Central memory CD4-positive, alpha-beta T cell (primary cell): ENCODE results near the gene PPP1R1C.
"Not testable (repeated sequence)": the region's sequence is repeated elsewhere in the genome, so short reads cannot be mapped to it uniquely, and the experiment has no call there.

Experiments used
- DNase-seq: peaks from one replicate; pipeline ENCODE4 v3.0.0; 2022

PPP1R1C gene

DNA sequence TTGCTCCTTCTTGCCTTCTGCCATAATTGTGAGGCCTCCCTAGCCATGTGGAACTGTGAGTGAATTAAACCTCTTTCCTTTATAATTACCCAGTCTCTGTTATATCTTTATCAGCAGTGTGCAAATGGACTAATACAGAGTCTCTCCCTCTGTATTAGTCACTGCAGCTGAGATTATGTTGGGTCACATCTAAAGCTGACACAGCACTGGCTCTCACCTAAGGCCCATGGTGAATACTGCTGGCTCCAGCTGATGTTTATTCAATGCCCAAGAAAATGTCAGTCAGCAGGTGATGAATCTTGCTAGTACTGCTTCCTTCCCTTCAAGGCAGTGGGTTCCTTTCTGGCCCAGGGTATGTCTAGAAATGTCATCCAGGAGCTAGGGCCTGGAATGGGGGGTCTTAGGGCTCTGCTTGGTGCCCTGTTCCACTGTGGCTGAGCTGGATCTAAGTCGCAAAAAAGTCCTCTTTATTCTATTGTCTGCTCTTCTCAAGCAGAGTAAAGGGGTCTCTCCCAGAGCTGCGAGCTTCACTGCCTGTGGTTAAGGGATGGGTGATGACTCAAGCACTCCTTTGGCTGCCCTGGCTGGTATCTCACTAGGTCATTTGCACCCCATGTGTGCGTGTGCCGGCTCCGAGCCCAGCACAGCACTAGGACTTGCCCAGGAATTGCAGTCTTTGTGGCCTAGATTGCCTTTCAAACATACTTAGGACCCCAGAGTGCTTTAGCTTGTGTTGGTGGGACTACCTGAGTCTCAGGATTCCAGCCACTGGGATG, 29.9 kb downstream of the PPP1R1C start:
- DNase-seq: no peak

DNA sequence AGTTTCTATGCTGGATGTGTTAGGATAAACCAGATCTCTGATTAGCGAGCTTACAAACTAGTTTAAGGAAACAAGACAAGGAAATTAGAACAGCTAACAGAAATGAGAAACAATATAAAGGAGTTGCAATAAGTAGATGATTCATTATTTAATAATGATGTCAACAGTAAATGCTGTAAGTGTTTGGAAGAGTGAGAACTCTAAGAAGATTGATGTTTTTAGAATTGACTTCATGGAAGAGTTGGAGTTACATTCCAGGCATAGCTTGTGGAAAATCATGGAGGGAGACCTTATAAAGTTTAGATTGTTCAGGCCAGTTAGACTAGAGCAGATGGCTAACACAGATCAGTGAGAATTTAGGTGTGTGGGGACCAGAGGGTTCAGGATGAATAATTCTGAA, 32.6 kb downstream of the PPP1R1C start:
- DNase-seq: no peak

DNA sequence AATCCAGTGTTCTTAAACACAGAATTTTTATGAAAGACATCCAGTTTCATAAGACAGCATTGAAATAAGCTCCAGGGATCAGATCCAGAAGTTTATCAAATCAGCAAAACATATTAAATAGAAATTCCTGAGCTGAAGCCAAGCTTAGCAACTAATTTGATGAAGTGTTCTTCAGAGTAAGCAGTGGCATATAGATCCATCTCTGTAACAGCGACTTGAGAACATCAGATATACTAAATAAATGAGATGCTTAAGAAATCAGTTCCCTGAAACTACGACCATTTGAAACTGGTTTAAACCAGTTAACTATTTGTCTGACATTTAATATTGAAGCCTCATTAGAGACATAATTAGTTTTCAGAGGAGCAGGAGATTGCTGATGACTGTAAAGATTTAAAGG, 34.1 kb downstream of the PPP1R1C start:
- DNase-seq: no peak

DNA sequence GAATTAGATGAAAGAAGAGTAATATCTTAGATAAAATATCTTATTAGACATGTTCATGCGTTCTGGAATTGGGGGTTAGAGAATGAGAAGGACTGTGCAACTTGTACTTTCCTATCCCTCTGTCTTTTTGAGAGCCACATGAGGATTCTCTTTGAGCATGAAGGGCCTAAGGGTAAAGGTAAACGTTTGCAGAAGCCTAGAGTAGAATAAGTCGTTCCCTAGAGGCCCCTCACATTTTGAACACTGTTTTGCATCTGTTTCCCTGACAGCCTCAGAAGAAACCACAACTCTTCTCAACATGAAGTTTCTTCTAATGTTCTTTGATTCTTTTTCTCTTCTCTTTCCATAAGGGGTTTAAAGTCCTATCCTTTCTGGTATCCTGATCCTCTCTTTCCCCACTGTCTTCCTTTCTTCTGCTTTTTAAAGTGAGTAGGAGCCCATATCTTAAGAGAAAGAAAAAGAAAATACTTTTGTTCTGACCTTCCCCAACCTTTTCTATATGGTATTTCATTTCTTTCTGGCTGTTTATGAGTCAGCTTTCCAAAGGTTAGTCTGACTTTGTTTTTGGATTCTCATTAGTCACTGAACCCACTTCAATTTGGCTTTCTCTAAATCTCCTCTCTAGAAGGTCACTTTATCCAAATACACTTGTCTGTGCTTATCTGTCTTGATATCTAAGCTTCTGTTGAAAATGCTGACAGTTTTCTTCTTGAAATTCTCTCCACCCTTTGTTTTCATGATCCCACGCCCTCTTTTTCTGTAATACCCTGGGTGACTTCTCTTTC, 34.8 kb downstream of the PPP1R1C start:
- DNase-seq: no peak

DNA sequence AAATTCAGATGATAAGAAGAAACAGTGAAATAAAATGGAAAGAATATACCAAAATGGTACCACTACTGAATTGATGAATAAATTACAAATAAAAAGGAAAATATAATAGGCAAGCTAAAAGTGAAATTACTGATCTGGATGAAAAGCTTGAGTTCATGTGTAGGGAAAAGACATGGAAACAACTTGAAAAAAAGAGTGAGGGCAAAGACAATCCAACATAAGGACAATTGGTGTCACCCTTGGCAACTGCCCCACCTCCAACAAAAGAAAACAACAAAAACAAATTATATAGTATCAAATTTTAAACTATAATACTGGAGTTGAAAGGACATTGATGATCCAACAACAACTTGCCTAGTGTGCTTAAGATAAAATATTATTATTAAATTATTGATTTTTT, 37.6 kb downstream of the PPP1R1C start:
- no peak for DNase-seq

DNA sequence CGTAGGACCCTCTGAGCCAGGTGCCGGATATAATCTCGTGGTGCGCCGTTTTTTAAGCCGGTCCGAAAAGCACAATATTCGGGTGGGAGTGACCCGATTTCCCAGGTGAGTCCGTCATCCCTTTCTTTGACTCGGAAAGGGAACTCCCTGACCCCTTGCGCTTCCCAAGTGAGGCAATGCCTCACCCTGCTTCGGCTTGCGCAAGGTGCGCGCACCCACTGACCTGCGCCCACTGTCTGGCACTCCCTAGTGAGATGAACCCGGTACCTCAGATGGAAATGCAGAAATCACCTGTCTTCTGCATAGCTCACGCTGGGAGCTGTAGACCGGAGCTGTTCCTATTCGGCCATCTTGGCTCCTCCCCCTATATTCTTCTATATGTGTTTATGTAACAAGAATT, 45.2 kb downstream of the PPP1R1C start:
- DNase-seq: not testable (repeated sequence)

DNA sequence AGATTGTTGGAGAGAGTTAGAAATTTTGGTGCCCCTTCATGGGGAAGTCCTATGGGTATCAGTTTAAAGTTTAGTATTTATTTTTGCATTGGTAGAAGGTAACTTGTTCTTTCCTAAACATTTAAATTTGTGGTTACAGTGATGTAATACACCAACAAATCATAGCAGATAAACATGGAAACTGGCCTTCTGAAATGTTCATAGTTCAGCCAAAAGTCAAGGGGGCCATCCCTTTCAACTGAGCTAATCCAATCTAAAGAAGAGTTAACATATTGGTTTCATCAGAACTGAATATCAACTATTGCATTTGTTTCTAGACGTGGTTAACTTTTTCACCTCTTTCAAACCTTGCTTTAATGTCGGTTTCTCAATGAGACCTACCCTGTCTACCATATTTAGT, 46.3 kb downstream of the PPP1R1C start:
- no peak for DNase-seq

DNA sequence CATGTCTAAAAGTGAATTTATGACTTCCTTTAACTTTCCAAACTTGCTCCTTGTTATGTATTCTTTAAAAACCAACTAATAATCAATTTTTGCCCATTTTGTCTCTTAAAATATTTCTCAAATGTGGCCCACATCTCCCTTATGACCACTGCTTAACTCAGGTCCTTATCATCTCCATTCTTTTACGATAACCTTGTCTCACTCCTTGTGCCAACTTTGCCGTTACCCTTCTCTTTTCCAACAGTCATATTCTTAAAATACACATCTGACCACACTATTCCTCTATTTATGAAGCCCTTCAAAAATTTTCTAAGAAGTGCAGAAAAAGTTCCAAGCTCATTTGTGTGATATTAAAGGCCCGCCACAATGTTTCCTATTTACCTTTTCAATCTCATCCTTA, 47.8 kb downstream of the PPP1R1C start:
- DNase-seq: no peak

DNA sequence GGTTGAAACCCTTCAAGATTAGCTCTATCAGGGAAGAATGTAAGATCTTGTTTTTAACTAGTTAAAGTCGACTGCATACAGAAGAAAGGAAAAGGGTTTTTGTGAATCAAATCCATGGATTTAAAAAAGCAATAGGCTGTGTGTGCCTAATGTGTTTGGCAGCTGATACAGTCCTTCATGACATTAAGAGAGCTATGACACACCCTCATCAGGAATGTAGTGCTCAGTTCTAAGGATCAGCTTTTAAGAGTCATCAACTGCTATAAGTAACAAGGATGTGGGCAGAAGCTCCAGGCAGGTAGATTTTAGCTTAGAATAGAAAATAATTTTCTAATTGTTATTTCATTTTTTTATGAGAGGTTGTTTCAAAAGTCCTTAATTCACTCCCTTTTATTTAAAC, 52.9 kb downstream of the PPP1R1C start:
- DNase-seq: no peak

DNA sequence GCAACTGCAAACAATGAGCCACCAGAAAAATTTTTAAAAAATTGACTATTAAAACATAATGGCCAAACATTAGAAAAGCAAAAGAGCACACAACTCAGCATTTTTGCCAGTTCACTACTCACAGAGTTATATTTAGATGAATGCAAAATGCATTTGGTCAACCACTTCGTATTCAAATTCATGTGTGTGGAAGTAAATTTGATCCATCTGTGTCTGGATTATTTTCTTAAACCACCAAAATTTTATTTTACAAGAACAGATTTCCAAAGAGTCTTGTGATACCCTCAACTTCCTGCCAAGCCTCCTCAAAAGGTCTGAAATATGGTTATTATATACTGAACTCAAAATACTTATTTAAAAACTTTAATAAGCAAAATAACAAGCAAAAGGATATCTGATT, 57.4 kb downstream of the PPP1R1C start:
- no peak for DNase-seq

DNA sequence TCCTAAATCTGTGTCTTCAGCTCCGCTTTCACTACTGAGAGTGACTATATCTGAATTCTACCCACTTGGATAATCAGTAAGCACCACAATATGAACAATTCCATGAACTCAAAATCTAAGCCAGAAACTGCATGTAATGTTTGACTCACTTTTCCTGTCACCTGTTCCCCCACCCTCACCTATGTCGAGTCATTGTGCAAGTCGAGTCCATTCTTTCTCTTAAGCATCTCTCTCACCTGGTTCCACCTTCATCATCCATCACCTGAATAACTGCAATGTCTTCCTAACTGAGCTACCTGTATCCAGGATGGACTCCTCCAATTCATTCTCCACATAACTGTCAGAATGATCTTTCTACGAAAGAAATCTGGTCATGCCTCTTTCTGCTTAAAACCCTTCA, 58.2 kb downstream of the PPP1R1C start:
- no peak for DNase-seq

DNA sequence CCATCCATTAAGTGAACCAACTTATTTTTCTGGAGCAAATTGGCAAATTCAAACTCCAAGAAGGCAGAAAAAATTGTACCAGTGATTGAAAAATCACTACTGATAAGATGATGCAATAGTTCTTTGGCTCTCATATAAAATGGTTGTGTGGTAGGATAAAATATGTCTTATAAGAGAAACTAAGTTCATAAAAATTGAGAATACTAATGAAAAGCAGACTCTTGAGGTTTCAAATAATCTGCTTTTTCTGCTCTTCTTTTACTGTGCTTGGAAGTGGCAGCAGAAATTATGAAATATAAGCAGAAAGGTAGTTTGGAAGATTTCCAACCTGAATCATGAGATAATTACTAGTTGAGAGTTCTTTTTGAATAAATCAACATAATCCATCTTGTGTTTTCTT, 61.9 kb downstream of the PPP1R1C start:
- no peak for DNase-seq

DNA sequence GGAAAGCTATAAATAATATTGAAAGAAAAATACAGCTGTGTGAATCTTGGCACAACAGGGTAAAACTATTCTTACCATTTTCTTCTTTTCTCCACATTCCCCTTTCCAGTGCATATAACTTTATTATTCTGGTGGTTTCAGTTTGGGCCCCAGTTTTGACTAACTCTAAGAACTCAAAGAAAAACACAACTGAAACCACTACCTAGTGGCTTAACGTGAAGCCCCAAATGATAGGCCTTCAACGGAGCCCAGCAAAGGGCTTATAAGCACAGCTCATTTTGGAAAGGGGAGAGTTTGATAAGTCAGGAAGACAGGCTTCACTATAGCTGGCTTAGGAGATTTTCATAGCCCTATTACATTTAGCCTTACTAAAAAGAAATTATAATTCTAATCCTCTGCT, 62.4 kb downstream of the PPP1R1C start:
- no peak for DNase-seq

DNA sequence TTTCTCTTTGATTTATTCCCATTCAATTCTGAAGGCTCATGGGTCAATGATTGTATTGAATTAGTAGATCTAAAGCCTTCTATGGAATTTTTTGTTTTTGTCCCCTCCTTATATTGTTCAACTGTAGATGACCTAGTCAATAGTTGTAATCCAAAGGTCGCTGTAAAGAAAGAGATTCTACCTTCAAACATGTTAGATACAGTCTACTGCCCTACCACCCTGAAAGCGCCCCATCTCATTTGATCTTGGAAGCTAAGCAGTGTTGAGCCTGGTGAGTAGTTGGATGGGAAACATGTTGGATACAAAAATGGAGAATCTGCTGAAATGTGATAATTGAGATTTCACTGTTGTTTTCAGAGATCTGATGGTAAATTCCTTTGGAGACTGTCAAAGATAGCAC, 63.0 kb downstream of the PPP1R1C start:
- DNase-seq: no peak

DNA sequence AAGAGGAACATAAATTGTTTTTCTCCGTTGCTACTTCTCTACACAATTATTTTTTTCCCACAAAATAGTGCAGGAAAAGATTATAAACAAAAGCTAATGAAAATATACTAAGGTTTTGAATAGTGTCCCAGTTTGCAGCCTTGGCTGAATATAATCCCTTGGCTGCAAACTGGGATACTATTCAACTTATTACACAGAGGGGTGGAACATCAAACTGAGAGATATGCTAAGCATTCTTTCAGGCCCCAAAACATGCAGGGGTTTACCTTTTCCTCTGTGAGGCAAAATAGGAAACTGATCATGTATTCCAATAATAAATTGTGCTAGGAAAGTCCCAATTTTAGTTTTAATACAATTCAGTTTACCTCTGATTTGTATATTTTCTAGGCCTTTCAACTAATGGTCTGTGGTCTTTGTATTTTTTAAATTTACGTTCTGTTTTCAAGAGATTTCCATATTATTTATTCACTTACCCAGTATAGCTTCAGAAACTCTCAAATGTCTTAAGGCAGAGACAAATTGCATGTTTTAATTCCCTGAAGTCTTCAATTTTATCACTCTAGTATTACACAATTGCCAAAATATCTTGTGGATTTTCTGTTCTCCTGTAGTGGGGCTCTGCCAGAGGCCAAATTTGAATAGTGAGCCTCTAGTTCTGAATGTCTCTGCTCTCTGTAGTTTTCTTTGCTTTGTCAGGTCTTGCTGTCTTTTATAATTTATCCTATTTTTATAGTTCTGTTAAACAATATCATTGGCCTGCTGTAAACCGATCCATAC, 63.9 kb downstream of the PPP1R1C start:
- DNase-seq: no peak

DNA sequence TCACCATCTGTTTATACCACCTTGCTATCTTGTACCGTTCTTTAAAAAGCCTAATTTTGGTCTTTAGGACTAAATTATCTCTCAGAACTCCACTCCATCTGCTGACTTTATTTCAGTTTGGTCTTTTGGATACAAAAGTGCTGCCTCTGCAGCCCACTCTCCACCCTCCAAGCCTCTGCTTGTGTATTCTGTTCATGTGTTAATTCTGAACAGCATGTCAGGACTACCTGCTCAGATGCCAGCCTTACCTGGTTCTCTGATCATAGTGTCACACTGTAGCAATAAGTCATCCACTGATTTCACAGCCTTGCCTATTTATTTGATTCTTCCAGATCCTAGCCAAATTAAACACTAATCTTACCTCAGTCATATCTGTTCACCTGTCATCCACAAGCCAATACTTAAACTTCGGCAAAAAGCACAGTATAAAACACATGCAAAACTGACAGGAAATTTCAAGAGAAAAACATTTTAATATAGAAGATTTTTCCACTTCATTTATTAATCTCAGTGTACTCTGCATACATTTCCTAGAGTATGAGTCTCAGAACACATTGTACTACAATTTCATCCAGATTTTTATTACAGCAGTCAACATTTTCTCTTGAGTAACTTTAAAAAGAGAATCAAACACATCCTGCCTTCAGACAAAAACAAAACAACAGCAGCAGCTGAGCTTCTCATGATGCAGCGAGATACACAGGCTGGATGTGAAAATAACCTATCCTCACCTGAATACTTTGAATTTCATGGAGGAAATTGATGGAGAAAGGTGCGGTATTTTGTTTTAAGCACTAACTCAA, 64.9 kb downstream of the PPP1R1C start:
- DNase-seq: no peak

DNA sequence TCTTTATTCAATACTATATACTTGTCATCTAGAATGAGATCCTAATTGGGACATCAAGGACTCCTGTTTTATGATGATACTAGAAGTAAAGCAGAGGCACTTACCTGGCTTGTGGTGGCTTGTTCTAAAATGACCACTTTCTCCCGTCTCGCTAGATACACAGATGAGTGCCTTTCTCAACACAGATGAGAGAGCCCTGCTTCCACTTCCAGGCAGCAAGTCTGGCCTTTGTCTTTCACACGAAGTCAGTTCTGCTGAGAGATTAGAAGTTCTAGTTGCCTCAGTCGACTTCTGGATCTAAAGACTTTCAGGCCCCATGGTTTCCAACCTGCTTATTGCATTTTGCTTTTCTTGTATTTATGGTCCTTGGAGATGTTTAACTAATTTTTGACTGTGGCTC, 70.3 kb downstream of the PPP1R1C start:
- DNase-seq: no peak

DNA sequence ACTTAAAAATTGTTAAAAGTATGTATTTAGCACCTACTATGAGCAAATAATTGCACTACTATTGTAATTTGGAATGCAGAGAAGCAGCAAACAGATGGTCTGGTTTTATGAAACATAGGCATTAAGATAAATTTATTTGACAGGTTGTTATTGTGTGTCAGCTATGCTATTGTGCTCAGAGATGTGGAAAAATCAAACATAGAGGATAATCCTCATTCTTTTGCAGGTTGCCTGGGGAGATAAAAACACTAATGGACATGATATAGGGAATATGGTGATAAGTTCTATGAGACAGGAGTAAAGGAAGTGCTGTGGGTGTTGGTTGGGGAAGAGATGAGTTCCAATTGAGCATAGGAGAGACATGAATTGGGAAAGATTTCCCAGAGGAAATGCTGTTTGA, 71.3 kb downstream of the PPP1R1C start:
- DNase-seq: no peak

DNA sequence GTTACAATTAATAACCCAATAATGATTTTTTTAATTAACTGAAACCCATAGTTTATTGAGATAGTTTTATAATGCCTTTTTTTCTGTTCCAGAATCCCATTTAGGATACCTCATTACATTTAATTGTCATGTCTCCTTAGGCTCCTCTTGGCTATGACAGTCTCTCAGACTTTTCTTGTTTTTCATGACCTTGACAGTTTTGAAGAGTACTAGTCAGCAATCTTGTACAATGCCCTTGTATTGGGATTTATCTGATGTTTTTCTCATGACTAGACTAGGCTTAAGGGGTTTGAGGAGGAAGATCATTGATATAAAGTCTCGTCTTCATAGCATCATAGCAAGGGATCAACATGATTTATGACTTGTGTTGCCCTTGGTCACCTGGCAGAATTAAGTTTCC, 72.4 kb downstream of the PPP1R1C start:
- DNase-seq: no peak

DNA sequence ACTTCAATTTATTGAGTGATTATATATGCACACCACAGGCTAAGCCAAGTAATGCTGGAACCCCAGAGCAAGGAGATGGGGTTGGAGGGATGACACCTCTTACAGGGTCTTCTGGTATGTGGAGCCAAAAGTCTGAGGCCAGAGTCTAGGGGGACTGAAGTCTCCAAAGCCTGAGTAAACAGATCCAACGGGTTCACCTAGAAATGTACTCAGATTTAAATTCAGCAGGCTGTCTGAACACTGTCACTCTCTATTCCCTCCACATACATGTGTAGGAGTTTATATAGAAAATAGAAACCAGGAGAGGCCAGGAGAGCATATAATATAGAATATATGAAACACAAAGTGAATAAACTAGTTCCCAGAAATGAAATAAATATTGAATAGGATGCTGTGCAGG, 76.1 kb downstream of the PPP1R1C start:
- DNase-seq: no peak

DNA sequence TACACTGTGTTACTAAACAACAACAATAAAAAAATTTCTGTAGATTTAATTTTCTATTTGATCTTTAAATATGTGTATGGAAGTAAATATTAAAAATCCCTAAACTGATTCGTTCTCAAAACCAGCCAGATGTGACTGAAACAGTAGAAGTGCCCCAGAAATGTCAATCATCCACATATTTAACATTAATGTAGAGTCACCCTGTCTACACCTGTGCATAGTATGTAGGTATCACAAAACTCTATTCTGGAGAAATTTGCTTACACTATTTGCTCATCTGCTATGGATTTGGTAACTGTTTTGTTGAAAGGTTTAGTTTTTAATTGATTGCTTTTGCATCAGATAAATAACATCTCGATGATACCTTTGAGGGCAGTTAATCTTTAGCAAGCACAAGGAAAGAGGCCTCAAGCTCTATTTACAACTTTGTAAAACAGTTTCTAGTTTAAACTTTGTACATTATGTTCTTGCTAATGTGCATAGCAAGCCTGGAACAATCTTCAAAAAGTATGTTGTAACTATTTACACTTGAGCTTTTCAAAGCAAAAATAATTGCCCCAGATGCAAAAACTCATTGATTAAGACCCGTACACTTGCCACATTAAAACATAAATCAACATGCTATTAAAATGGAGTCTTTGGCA, 76.8 kb downstream of the PPP1R1C start:
- DNase-seq: no peak
